GM18526 (cell line): ENCODE measurements around the gene CEP72.

Experiments
- POLR2A ChIP-seq: IDR thresholded peaks from 3 replicates; pipeline ENCODE4 v1.6.1; 2011; ENCODE audit not compliant: insufficient read length; ENCODE audit errors: extremely low read depth

Gene CEP72

DNA sequence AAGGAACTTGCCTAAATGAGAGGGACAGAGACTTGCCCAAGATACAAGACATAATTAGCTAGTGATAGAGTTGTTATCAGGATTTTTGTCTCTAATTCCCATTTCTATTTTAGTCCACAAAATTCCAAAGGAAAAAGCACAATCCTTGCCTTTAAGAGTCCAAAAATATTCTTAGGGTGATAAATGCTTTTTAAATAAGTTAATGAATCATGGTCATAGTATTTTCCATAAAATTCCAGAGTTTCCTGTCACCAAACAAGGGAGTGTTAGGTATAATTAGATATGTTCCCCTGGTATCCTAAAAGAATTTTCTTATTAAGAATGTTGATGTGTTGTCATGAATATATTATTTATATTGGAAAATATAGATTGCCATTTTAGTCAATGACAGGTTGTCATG is 21.8 kb upstream of the CEP72 start:
- TF ChIP-seq POLR2A, result no peak

DNA sequence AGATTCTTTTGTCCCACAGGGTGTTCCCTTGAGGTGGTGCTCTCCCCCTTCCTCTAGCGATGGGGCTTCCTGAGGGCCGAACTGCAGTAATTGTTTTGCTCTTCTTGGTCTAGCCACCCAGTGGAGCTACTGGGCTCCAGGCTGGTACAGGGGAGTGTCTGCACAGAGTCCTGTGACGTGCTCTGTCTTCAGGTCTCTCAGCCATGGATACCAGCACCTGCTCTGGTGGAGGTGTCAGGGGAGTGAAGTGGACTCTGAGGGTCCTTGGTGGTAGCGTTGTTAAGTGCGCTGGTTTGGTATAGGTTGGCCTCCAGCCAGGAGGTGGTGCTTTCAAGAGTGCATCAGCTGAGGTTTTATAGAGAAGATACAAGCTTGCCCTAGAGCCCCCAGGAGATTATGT is 20.4 kb upstream of the CEP72 start:
- TF ChIP-seq POLR2A, result no peak

DNA sequence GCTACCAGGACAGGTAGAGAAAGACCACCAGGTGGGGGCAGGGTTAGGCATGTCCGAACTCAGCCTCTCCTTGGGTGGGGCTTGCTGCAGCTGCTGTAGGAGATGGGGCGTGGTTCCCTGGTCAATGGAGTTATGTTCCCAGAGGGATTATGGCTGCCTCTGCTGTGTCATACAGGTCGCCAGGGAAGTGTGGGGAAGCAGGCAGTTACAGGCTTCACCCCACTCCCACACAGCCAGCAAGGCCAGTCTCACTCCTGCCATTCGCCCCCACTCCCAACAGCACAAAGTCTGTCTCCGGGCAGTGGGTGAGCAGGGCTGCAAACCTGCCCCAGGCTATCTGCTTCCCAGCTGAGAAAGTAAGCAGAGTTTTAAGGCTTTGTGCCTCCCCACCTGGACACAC is 20.0 kb upstream of the CEP72 start:
- no peak for TF ChIP-seq POLR2A

DNA sequence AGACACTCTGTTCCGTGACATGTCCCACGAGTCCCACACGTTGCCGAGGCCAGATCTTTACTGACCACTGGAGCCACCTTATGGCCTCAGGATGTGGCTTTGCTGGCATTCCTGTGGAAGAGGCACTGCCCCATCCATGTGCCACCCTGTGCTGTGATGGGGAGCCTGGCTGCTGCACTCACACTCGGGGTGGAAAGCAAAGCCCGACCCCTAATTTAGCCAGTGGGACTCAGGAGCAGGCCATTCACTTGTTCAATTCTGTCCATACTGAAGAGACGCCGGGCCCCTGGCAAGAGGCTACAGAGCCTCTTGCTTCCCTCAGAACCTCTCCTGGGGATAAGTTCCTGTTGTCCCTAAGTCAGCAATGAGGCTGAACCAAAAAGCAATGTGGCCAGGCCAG is 18.6 kb upstream of the CEP72 start:
- no peak for TF ChIP-seq POLR2A

DNA sequence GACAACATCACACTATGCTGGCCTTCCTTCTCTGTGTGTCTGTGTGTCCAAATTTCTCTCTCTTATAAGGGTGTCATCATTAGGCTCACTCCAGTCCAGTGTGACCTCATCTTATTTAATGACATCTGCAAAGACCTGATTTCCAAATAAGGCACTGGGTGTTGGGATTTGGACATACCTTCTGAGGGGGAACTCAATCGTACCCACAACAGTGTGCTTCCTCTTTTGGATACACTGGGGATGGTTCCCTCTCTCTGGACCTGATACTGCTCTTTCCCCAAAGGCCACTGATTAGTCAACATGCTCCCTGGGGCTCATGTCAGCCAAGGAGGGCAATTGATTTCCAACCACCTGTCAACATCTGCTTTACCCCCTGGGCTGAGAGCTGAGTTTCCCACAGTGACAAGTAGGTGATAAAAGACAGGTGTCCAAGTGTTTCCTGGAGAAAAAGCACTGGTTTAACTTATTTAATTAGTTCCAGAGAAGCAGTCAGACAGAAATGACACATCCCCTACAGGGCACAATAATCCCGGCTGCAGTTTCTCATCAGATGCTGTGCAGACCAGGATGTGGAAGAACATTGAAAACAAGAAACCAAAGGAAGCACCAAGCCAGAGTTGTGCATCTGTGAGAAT is 17.8 kb upstream of the CEP72 start:
- TF ChIP-seq POLR2A, result no peak

DNA sequence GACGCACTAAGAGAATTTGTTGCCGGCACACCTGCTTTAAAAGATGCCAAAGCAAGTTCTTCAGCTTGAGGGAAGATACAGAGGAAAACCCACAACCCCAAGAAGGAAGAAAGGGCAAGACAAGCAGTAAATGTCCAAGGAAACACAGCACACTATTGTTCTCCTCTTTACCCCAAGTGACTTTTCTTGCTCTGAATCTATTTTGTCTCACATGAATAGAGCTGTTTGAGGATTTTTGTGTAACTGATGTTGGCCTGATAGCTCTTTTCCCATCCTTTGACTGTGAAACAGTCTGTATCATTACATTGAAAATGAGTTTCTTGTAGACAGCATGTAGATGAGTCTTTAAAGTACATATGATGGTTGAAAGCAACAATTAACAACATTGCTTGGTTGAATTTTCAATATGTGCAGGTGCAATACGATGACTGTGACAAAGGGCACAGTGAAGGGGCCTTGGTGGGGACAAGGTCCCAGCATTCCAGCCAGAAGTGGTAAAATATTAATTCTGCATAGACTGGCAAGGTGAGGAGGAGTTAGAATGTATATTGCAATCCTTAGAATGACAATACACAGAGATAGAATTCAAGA is 16.8 kb upstream of the CEP72 start:
- TF ChIP-seq POLR2A, result no peak

DNA sequence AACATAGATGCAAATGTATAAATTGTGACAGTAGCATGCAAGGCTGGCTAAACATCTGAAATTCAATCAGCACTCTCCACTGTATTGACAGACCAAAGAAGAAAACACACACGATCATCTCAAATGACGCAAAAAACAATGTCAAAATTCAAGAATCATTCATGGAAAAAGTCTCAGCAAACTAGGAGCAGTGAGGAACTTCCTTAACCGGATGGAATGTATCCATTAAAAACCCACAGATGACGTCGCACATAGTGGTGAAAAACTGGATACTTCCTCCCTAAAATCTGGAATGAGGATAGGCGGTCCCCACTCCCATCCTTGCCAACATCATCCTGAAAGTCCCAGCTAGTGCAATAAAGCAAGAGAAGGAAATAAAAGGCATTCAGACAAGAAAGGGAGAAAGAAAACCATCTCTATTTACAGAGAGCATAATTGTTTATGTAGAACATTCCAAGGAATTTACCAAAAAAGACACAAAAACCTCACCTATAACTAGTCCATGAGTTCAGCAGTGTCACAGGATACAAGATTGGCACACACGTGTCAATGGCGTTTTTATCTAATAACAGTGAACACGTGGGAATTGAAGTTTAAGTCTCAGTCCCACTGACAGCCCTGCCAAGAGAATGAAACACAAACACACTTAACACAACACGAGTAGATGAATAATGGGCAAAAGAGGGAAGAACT is 14.1 kb upstream of the CEP72 start:
- no peak for TF ChIP-seq POLR2A

DNA sequence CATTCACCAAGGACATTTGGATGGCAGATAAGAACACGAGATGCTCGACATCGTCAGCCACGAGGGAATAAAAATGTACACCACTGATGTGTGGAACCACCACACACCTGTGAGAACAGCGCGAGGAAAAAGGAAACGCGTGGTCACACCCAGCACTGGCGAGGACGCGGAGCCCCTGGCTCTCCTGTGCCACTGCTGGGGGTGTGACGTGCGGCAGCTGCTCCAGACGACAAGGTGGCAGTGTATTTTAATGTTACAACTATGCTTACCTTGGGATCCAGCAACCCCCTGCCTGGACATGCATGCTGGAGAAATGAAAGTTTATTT is 13.6 kb upstream of the CEP72 start:
- TF ChIP-seq POLR2A, result no peak

DNA sequence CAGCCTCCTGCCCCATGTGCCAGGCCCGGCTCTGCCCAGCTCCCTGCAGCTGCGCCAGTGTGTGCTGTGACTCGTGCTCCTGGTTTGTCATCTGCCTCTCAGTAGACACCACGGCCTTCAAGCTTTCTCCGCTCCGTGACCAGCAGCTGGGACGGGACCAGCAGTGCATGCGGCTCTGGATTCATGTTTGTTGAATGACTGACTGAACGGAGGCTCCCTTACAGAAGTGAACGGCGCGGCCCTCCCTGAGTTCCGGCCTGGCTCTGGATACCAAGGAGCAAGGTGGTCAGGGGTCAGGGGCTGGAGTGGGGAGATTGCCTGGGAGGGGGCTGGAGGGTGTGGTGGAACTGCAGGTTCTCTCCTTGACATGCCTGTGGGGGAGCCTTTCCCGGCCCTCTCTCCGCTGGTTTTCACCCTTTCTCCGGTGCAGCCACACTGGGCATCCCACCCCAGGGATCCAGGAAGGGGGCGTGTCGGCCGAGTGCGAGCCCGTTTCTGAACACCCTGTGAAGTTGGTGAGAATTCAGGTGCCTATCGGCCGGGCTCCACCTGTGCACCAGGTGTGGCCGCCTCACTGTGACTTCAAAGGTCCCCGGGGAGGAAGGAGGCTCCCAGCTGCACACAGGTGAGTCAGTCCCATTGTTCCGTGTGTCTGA is 11.1 kb upstream of the CEP72 start:
- no peak for TF ChIP-seq POLR2A

DNA sequence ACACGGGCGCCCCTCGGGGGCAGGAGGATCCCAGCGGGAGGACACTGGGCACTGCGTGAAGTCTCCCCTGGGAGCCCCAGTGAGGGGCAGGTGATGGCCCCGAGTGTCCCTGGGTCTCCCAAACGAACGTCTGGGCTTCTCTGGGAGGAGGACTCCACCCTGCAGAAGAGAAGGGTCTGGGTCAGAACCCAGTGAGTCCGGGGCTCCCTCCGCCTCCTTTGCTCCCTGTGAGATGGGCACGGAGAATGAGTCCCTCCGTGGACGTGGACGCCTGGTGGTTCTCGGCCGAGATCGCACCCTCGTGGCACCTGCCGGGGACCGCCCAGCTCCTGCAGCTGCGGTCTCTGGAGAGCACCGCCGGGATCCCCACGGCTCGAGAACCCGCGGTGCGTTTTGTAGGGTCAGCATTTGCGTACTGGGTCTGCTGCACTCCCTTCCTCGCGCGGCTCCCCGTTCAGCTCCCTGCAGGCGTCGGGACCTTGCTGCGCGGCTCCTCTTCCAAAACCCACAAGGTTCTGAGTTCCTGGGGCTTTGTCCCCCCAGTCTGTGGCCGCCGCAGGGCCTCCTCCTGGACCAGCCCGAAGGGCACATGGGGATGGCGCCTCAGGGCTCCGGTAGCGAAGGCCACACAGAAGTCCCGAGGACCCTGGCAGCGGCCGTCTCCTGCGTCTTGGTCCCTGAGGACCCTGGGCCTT is 10.2 kb upstream of the CEP72 start:
- no peak for TF ChIP-seq POLR2A

DNA sequence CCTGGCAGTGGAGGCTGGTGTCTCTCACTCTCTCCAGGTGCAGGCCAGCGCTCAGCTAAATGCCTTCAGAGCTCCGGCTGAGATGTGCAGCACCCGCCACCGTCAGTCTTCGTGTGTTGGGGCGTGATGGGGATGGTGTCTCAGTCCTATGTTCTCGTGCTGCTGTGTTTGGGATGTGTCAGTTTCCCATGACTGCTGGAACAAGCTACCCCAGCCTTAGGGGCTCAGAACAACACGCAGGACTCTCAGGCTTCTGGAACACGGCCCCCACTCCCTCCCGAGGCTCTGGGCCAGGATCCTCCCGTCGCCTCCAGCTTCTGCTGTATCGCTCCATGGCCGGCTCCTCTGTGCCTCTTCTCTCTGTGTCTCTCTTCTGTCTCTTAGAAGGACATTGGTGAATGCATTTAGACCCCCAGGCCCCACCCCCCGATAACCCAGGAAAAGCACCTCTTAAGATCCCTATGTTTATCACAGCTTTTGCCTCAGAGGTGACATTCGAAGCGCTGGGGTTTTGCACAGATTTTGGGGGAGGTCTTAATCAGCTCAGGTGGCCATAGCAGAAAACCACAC is 9.6 kb upstream of the CEP72 start:
- no peak for TF ChIP-seq POLR2A

DNA sequence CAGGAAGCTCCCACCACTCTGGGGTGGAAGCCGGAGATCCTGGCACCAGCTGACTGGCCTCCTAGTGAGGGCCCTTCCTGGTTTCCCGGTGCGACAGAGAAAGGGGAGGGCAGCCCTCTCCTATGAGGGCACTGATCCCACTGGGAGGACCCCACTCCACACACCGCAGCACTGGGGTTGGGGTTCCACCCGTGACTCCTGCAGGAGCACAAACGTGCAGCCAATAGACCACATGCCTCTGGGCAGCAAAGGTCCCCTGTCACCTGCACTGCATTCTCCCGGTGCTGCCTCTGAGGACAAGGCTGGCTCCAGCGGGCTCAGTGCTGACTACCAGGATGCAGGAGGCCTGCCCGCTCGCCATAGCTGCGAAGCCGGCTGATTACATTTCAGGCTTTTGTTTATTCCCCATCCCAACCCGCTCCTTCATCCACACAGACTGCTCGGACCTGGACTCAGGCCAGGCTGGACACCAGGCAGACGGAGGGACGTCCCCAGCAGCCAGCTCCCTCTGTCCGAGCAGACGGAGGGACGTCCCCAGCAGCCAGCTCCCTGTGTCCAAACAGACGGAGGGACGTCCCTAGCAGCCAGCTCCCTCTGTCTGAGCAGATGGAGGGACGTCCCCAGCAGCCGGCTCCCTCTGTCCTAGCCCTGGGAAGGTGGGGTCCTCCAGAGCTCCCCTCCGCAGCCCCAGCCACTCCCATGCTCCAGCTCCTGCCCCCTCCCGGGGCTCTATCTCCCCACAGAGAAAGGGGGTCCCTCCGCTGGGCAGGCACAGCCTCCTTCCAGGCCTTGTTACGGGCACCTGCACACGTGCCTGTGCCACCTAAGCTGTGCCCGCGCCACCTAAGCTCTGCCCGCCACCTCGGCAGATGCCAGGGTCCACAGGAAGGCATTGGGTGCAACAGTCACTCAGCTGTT is 8.8 kb upstream of the CEP72 start:
- TF ChIP-seq POLR2A, result no peak

DNA sequence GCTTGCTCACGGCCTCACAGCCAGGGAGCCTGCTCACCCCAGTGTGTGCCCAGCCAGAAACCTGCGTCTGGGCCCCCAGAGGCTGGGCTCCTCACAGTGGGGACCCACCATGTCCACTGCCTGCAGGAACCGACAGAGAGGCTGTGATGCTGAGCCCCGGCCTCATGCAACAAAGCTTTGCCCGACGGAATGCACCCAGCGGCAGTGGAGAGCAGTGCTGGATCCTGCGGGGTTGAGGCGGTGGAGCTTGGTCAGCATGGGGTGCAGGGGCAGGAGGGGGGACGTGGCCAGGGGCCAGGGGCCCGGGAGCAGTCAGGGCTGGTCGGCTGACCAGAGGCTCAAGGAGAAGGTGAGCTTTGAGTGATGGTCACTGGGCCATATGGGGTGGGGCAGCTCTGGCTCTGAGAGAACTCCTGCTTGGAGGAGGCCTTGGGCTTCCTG is 7.7 kb upstream of the CEP72 start:
- no peak for TF ChIP-seq POLR2A

DNA sequence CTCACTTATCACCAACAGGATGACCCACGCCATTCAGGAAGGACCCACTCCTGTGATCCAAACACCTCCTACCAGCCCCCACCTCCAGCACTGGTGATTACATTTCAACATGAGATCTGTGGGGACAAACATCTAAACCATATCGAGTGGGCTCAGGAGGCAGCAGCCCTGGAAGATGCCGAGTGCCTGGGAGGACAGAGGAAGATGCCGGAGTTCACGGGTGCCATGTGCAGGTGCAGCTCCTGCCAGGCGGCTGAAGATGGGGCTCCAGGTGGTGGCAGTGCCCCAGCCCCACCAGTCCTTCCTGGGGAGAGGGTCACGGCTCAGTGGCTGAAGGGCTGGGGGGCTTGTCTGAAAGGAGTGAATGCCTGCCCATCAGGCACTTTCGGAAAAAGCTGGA is 6.1 kb upstream of the CEP72 start:
- no peak for TF ChIP-seq POLR2A
